Peyer's patch (tissue), 4 donors: Measurements from ENCODE around the gene IQGAP3.

Experiments
- POLR2A ChIP-seq, 2 donors: fragments of 450-650 bp; IDR thresholded peaks; one replicate each; pipeline ENCODE4 v1.5.1; 2017; ENCODE audit warnings: antibody characterized with exemption in 2 of 2, mild to moderate bottlenecking in 2 of 2, moderate library complexity in 2 of 2
- TF ChIP-seq, protein P1 (sequence below), 6 experiments: fragments of 450-650 bp in 4 of 6; fragments of 200-600 bp in 2 of 6; sonication (generic) in 1 of 6; IDR thresholded peaks; one replicate each; pipeline ENCODE4 v1.5.1; 2017 to 2019; ENCODE audit warnings: antibody characterized with exemption in 6 of 6, mild to moderate bottlenecking in 3 of 6, moderate library complexity in 1 of 6

DNA sequence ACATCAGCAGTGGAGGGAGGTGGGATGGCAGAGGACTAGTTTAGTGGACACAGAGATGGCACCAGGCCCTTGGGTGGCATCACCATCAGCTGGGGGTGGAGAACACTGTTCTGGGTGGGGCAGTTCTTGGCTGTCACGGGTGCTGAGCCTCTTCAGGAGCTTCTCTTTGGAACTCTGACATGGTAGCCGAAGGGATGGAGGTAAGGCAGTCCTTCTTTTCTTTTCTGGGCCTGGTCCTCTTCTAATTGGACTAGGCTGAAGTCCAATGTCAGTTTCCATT lies 63.5 kb downstream of the IQGAP3 start:
- no peak for TF ChIP-seq POLR2A (IDR thresholded peaks at IDR 0.05)
- TF ChIP-seq, protein P1, sequence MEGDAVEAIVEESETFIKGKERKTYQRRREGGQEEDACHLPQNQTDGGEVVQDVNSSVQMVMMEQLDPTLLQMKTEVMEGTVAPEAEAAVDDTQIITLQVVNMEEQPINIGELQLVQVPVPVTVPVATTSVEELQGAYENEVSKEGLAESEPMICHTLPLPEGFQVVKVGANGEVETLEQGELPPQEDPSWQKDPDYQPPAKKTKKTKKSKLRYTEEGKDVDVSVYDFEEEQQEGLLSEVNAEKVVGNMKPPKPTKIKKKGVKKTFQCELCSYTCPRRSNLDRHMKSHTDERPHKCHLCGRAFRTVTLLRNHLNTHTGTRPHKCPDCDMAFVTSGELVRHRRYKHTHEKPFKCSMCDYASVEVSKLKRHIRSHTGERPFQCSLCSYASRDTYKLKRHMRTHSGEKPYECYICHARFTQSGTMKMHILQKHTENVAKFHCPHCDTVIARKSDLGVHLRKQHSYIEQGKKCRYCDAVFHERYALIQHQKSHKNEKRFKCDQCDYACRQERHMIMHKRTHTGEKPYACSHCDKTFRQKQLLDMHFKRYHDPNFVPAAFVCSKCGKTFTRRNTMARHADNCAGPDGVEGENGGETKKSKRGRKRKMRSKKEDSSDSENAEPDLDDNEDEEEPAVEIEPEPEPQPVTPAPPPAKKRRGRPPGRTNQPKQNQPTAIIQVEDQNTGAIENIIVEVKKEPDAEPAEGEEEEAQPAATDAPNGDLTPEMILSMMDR (IDR thresholded peaks at IDR 0.05): no peak
